Vagina (tissue), 2 donors: ENCODE results near the gene FAM222A. TPM values are rescaled to one million over a fixed set of nuclear protein-coding genes. Genes with fewer than 3 reads are reported as not detected.

ENCODE experiments used
- DNase-seq, 2 donors: peaks; one replicate each; pipeline ENCODE4 v3.0.0-alpha.2; 2017; ENCODE audit errors: extremely low spot score in 2 of 2
- H3K27ac ChIP-seq: fragments of 200-600 bp; sonication (generic); one replicate; pipeline ENCODE4 v1.5.1; 2019
- H3K27me3 ChIP-seq: fragments of 200-600 bp; sonication (generic); one replicate; pipeline ENCODE4 v1.5.1; 2019
- H3K36me3 ChIP-seq, 2 donors: fragments of 200-600 bp; sonication (generic); one replicate each; pipeline ENCODE4 v1.5.1; 2017 to 2019
- H3K4me1 ChIP-seq: fragments of 200-600 bp; sonication (generic); one replicate; pipeline ENCODE4 v1.5.1; 2019
- H3K4me3 ChIP-seq, 2 donors: fragments of 200-600 bp; sonication (generic); 1 replicate in 1 of 2; 2 replicates in 1 of 2; pipeline ENCODE4 v1.5.1; 2016 to 2019
- H3K9me3 ChIP-seq: fragments of 200-600 bp; sonication (generic); one replicate; pipeline ENCODE4 v1.5.1; 2019
- CTCF ChIP-seq, 3 experiments: fragments of 450-650 bp in 2 of 3; fragments of 200-600 bp in 1 of 3; sonication (generic) in 1 of 3; IDR thresholded peaks; one replicate each; pipeline ENCODE4 v1.5.1; 2017 to 2019; ENCODE audit warnings: antibody characterized with exemption in 3 of 3, mild to moderate bottlenecking in 2 of 3, moderate library complexity in 2 of 3
- POLR2A ChIP-seq, 2 donors: fragments of 450-650 bp; IDR thresholded peaks; one replicate each; pipeline ENCODE4 v1.6.1; 2017; ENCODE audit warnings: antibody characterized with exemption in 2 of 2, mild to moderate bottlenecking in 2 of 2, moderate library complexity in 2 of 2
- POLR2AphosphoS5 ChIP-seq, 2 donors: sonication (generic); formaldehyde crosslinking; IDR thresholded peaks; one replicate each; pipeline ENCODE4 v1.9.0; 2017; ENCODE audit warnings: antibody characterized with exemption in 2 of 2, mild to moderate bottlenecking in 2 of 2, low read depth in 1 of 2; ENCODE audit not compliant: insufficient read depth in 1 of 2
- intact Hi-C: fragments of 100-400 bp; cut with DNase I; formaldehyde crosslinking; loops from one replicate; pipeline ENCODE4 v1.15.1; 2023
- total RNA-seq: library from RNA; depleted of rRNA; stranded (reverse); fragments of >200 nt; gene quantifications from one replicate; pipeline ENCODE4 v1.2.3, GENCODE V29; 2016

FAM222A gene
- total RNA-seq, 1 donor from 2014 or later = 1.5 TPM

GRCh38 chr12:109682708-109683060 is 30.9 kb upstream of the FAM222A start:
- no peaks in the 10 kb centered on the region for H3K4me1 ChIP-seq
- TF ChIP-seq POLR2AphosphoS5 (IDR thresholded peaks at IDR 0.05; ENCODE audit: insufficient read depth in 1 of 2, low read depth in 1 of 2) (no peak), POLR2A (IDR thresholded peaks at IDR 0.05) (no peak)
- no peak overlapping the region for H3K4me3 ChIP-seq
- intact Hi-C loops = no loop called here
- no peaks in the 10 kb centered on the region for H3K27me3 ChIP-seq
- no peaks in the 10 kb centered on the region for H3K36me3 ChIP-seq
- H3K27ac ChIP-seq = no peak overlapping the region
- DNase-seq = no peak
- no peaks in the 10 kb centered on the region for H3K9me3 ChIP-seq

- intact Hi-C loops = no loop called here
- H3K27ac ChIP-seq = no peak overlapping the region
- DNase-seq = no peak
- no peak overlapping the region for H3K4me3 ChIP-seq
- no peak for TF ChIP-seq POLR2A (IDR thresholded peaks at IDR 0.05)
- TF ChIP-seq CTCF (IDR thresholded peaks at IDR 0.05) = no peak
- no peak for TF ChIP-seq POLR2AphosphoS5 (IDR thresholded peaks at IDR 0.05; ENCODE audit: insufficient read depth in 1 of 2, low read depth in 1 of 2)
- H3K9me3 ChIP-seq = no peaks in the 10 kb centered on the region
- H3K27me3 ChIP-seq = no peaks in the 10 kb centered on the region
- no peaks in the 10 kb centered on the region for H3K4me1 ChIP-seq
- no peaks in the 10 kb centered on the region for H3K36me3 ChIP-seq
Measured at GRCh38 chr12:109683316-109683715, 30.3 kb upstream of the FAM222A start.

- Histone ChIP-seq H3K9me3 (no peaks in the 10 kb centered on the region), H3K36me3 (no peaks in the 10 kb centered on the region), H3K4me1 (no peaks in the 10 kb centered on the region), H3K4me3 (no peak overlapping the region), H3K27ac (no peak overlapping the region), H3K27me3 (no peaks in the 10 kb centered on the region)
- no peak for TF ChIP-seq POLR2A (IDR thresholded peaks at IDR 0.05)
- no peak for TF ChIP-seq CTCF (IDR thresholded peaks at IDR 0.05)
- TF ChIP-seq POLR2AphosphoS5 (IDR thresholded peaks at IDR 0.05; ENCODE audit: insufficient read depth in 1 of 2, low read depth in 1 of 2) = no peak
- no peak for DNase-seq
- intact Hi-C loops = no loop called here
Measured at GRCh38 chr12:109685574-109686447, 27.8 kb upstream of the FAM222A start.

- DNase-seq = no peak
- H3K9me3 ChIP-seq = no peaks in the 10 kb centered on the region
- H3K27ac ChIP-seq = no peak overlapping the region
- H3K27me3 ChIP-seq = no peaks in the 10 kb centered on the region
- no peak overlapping the region for H3K4me3 ChIP-seq
- intact Hi-C loops = no loop called here
- H3K36me3 ChIP-seq = no peaks in the 10 kb centered on the region
- H3K4me1 ChIP-seq = no peaks in the 10 kb centered on the region
- TF ChIP-seq POLR2AphosphoS5 (IDR thresholded peaks at IDR 0.05; ENCODE audit: insufficient read depth in 1 of 2, low read depth in 1 of 2) (no peak), CTCF (IDR thresholded peaks at IDR 0.05) (no peak), POLR2A (IDR thresholded peaks at IDR 0.05) (no peak)
Measured at GRCh38 chr12:109686523-109686922, 27.1 kb upstream of the FAM222A start.

- no peak overlapping the region for H3K27ac ChIP-seq
- no peaks in the 10 kb centered on the region for H3K4me1 ChIP-seq
- intact Hi-C loops = no loop called here
- H3K27me3 ChIP-seq = no peaks in the 10 kb centered on the region
- no peak overlapping the region for H3K4me3 ChIP-seq
- TF ChIP-seq POLR2A (IDR thresholded peaks at IDR 0.05) (no peak), POLR2AphosphoS5 (IDR thresholded peaks at IDR 0.05; ENCODE audit: insufficient read depth in 1 of 2, low read depth in 1 of 2) (no peak), CTCF (IDR thresholded peaks at IDR 0.05) (no peak)
- no peaks in the 10 kb centered on the region for H3K36me3 ChIP-seq
- no peaks in the 10 kb centered on the region for H3K9me3 ChIP-seq
- no peak for DNase-seq
Measured at GRCh38 chr12:109687250-109687649, 26.4 kb upstream of the FAM222A start.
